AG09309 (cell line): ENCODE results near the gene SFMBT2.

Source experiments
- DNase-seq: peaks from one replicate; pipeline ENCODE4 v3.0.0-alpha.2; 2010; ENCODE audit warnings: low read depth
- H3K4me3 ChIP-seq: 2 replicates; pipeline ENCODE4 v1.5.1; 2011; ENCODE audit warnings: mild to moderate bottlenecking, low read depth, low read length, moderate library complexity; ENCODE audit not compliant: control insufficient read depth
- TF ChIP-seq, protein P1 (sequence below): IDR thresholded peaks from 2 replicates; pipeline ENCODE4 v1.5.1; 2011; ENCODE audit warnings: mild to moderate bottlenecking, low read depth, low read length, inconsistent platforms; ENCODE audit not compliant: insufficient read depth, control insufficient read depth; ENCODE audit errors: missing control alignments

Gene SFMBT2

DNA sequence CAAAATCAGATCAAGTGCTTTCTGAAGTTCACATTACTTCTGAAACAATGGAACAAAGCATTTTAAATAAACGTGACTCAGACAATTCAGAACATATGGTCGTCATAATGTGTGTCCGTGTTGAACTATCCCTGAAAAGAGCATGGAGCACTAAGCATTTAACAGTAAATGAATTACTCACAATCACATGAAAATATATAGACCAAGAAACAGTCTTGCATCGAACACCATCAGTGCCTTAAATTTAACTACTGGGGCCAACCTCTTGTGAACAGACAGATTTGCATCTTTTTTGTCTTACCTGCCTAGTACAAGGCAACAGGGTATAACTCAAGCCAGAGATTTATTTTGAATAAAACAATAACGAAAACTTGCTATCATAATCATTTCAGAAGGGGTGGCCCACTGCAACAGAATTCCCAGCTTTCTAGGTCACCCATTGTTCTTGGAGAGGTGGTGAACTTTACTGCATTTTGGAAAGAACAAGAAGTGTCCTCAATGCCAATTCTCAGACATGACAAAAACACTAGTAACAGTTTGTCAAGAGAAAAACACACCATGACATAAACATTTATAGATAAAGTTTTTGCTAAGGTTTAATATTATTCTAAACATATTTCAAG is 293.5 kb downstream of the SFMBT2 start:
- DNase-seq: no peak
- no peak overlapping the region for H3K4me3 ChIP-seq
- TF ChIP-seq, protein P1, sequence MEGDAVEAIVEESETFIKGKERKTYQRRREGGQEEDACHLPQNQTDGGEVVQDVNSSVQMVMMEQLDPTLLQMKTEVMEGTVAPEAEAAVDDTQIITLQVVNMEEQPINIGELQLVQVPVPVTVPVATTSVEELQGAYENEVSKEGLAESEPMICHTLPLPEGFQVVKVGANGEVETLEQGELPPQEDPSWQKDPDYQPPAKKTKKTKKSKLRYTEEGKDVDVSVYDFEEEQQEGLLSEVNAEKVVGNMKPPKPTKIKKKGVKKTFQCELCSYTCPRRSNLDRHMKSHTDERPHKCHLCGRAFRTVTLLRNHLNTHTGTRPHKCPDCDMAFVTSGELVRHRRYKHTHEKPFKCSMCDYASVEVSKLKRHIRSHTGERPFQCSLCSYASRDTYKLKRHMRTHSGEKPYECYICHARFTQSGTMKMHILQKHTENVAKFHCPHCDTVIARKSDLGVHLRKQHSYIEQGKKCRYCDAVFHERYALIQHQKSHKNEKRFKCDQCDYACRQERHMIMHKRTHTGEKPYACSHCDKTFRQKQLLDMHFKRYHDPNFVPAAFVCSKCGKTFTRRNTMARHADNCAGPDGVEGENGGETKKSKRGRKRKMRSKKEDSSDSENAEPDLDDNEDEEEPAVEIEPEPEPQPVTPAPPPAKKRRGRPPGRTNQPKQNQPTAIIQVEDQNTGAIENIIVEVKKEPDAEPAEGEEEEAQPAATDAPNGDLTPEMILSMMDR: no peak

DNA sequence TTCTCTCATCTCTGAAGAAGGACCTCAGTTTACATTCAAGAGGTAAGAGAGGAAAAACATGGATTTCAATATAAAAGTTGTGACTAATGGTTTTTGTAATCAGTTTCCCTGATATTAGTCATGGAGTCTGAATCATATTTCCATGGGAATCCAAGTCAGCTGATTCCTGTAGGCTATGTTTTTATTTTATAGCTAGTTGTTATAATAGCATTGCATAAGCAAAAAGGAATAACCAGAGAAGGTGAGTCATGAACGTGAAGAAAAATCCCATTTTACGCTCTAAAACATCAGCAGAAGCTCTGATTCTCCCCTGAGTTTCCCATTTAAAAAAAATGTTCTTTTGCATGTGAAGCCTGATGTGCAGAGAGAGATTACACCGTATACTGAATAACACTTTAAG is 299.3 kb downstream of the SFMBT2 start:
- H3K4me3 ChIP-seq: no peak overlapping the region
- DNase-seq: peak; percentile 5
- TF ChIP-seq, protein P1: no peak

DNA sequence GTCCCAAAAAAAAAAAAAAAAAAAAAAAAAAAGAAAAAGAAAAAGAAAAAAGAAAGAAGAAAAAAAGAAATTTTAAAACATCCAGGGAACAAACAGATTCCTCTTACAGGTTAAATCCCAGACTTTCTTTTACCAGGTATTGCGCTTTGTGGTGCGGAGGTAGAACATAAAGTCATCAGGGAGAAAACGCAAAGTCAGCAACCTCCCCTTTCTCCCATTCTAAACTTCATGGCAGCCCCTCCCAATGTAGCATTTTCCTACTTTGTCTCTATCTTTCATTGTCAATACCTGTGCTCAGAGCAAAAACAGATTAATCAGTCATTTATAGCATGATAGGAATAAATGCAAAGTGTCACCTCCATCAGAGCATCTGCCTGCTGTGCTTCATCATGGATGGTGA is 299.7 kb downstream of the SFMBT2 start:
- TF ChIP-seq, protein P1: no peak
- H3K4me3 ChIP-seq: no peak overlapping the region
- no peak for DNase-seq
